HFF-Myc (cell line): ENCODE data around the gene OTOG.
A peak's percentile ranks its signal among the peaks of the same experiment; 100 is the strongest.

Source experiments
- DNase-seq: peaks from one replicate; pipeline ENCODE4 v3.0.0-alpha.2; 2011; ENCODE audit warnings: low read depth; ENCODE audit errors: extremely low read depth
- H3K4me3 ChIP-seq: replicated peaks from 2 replicates; pipeline ENCODE4 v1.5.1; 2011; ENCODE audit warnings: low read depth, mild to moderate bottlenecking, control low read depth, low read length
- TF ChIP-seq, protein P1 (sequence below): IDR thresholded peaks from 2 replicates; pipeline ENCODE4 v1.5.1; 2012; ENCODE audit warnings: mild to moderate bottlenecking, low read depth, low read length, control low read depth; ENCODE audit errors: missing control alignments

The OTOG gene, protein sequence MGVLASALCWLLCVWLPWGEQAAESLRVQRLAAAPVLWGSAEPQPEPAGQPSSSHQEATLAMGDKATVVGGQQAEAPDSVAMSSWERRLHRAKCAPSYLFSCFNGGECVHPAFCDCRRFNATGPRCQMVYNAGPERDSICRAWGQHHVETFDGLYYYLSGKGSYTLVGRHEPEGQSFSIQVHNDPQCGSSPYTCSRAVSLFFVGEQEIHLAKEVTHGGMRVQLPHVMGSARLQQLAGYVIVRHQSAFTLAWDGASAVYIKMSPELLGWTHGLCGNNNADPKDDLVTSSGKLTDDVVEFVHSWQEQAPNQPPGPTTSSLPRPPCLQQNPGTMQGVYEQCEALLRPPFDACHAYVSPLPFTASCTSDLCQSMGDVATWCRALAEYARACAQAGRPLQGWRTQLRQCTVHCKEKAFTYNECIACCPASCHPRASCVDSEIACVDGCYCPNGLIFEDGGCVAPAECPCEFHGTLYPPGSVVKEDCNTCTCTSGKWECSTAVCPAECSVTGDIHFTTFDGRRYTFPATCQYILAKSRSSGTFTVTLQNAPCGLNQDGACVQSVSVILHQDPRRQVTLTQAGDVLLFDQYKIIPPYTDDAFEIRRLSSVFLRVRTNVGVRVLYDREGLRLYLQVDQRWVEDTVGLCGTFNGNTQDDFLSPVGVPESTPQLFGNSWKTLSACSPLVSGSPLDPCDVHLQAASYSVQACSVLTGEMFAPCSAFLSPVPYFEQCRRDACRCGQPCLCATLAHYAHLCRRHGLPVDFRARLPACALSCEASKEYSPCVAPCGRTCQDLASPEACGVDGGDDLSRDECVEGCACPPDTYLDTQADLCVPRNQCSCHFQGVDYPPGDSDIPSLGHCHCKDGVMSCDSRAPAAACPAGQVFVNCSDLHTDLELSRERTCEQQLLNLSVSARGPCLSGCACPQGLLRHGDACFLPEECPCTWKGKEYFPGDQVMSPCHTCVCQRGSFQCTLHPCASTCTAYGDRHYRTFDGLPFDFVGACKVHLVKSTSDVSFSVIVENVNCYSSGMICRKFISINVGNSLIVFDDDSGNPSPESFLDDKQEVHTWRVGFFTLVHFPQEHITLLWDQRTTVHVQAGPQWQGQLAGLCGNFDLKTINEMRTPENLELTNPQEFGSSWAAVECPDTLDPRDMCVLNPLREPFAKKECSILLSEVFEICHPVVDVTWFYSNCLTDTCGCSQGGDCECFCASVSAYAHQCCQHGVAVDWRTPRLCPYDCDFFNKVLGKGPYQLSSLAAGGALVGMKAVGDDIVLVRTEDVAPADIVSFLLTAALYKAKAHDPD (N-terminal part only)

GRCh38 chr11:17547051-17547577, at the start of gene OTOG:
OTOG (plus strand) TSS chr11:17547259; CDS start chr11:17547373, 114 bp downstream.
- TF ChIP-seq, protein P1, sequence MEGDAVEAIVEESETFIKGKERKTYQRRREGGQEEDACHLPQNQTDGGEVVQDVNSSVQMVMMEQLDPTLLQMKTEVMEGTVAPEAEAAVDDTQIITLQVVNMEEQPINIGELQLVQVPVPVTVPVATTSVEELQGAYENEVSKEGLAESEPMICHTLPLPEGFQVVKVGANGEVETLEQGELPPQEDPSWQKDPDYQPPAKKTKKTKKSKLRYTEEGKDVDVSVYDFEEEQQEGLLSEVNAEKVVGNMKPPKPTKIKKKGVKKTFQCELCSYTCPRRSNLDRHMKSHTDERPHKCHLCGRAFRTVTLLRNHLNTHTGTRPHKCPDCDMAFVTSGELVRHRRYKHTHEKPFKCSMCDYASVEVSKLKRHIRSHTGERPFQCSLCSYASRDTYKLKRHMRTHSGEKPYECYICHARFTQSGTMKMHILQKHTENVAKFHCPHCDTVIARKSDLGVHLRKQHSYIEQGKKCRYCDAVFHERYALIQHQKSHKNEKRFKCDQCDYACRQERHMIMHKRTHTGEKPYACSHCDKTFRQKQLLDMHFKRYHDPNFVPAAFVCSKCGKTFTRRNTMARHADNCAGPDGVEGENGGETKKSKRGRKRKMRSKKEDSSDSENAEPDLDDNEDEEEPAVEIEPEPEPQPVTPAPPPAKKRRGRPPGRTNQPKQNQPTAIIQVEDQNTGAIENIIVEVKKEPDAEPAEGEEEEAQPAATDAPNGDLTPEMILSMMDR: no peak
- no peak for DNase-seq
- no peak within 1 kb of the TSS for H3K4me3 ChIP-seq

DNA sequence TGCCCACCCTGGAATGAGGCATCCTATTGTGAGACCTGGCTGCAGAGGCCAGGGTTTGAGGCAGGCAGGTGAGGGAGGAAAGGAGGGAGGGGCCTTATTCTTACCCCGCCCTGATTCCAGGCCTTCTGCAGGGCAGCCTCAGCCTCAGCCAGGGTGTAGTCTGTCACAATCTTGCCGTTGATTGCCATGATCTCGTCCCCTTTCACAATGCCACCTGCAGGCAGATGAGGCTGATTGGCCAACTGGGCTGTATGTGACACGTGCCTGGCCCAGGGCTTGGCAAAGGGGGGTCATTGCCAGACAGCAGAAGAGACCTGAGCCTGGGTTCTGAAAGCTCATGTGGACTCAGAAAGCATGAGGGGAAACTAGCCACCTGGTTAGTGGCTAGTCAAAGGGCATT, 49.0 kb upstream of the OTOG start:
- TF ChIP-seq, protein P1: no peak
- H3K4me3 ChIP-seq: no peak overlapping the region
- no peak for DNase-seq

- TF ChIP-seq, protein P1: peak; percentile 16
- H3K4me3 ChIP-seq: no peak overlapping the region
- DNase-seq: no peak
Measured at GRCh38 chr11:17498475-17498874, 48.6 kb upstream of the OTOG start.

GRCh38 chr11:17500673-17501072, 46.4 kb upstream of the OTOG start:
- no peak for DNase-seq
- TF ChIP-seq, protein P1: no peak

DNA sequence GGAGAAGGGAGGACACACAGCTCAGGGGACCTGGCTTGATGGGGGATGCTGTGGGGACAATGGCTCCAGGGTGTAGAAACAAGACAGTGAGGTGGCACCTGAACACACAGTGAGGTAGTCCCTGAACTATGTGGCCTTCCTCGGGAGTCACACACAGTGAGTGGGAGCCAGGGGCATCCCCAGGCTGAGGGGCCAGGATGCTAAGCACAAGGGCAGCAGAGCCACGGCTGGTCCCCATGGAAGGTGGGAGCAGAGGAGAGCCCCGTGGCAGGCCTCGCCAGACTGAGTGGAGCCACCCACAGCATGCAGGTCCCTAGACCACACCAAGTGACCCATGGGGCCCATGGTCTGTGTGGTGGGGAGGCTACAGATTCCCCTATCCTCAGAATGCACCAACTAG, 44.4 kb upstream of the OTOG start:
- TF ChIP-seq, protein P1: no peak
- no peak for DNase-seq
- no peak overlapping the region for H3K4me3 ChIP-seq

More at GRCh38 chr11:17500673-17501072, 46.4 kb upstream of the OTOG start:
- no peak overlapping the region for H3K4me3 ChIP-seq
